NCI-H1694 treated with DMSO at 0.1 percent for 48 hours (cell line): Measurements from ENCODE around the gene BAIAP3.

Experiments
- DNase-seq: peaks from one replicate; lab custom pipeline; 2025; lab: John Stamatoyannopoulos, UW

The BAIAP3 gene

DNA sequence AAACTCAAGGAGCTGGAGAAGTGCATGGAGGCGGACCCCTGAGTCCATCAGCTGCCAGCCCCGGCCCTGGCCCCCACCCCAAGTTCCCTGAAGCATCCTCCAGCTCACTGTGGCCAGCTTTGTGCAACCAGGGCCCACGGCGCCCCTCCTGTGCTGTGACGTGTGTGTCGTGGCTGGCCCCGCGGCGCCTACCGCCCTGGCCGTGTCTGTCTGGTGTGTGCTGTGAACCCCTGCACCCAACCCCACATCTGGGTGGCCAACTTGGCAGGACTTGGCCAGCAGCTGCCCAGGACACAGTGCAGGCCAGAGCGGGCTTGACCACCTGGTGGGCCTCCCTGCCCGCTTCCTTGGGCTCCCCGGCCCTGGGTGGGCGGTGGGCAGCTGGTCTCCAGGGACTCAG lies 15.0 kb downstream of the BAIAP3 start:
- DNase-seq = no peak

GRCh38 chr16:1348926-1349325 lies 15.5 kb downstream of the BAIAP3 start:
- DNase-seq = no peak

GRCh38 chr16:1349351-1349750 lies 15.9 kb downstream of the BAIAP3 start:
- no peak for DNase-seq

- DNase-seq = no peak
These were observed 16.5 kb downstream of the BAIAP3 start for GRCh38 chr16:1349951-1350350.

DNA sequence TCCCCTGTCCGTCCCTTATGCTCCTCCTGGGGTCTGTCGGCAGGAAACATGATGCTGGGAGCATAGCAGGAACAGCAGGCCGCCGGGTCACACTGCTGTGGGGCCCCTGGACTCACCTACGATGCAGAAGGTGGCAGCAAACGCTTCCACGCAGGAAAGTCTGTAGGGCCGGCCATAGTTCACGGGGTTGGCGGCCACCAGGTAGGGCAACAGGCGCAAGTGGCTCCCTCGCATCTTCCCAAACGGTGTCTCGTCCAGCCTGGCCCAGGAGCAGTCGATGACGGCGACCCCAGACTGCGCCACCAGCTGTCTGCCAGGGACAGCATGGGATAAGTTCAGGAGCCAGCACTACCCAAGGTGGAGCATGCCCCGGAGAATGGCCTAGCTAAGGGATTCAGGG lies 17.2 kb downstream of the BAIAP3 start:
- no peak for DNase-seq

DNA sequence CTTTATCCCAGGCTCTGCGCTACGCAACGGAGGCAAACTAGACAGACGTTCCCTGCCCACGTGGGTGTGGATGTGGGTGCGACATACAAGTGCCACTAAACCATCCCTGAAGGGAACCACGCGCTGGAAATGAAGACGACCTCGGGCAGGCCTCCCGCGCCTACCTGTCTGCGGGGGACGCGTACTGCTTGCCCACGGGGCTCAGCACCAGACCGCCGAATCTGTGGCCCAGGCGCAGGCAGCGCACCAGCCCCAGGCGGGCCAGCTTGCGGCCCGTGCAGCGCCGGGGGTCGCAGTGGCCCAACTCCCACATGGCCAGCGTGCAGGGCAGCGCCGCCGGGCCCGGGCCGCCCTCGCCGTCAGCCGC lies 17.8 kb downstream of the BAIAP3 start:
- DNase-seq = no peak

GRCh38 chr16:1351582-1352362 lies 18.3 kb downstream of the BAIAP3 start, which contains the start of the genes GNPTG and TSR3:
TSS of gene GNPTG (plus strand) at chr16:1351931. CDS start at chr16:1351966, 35 bp downstream.
TSS of gene TSR3 (minus strand) at chr16:1351878. CDS start at chr16:1351804, 74 bp downstream.
- peak; percentile 7 for DNase-seq

DNA sequence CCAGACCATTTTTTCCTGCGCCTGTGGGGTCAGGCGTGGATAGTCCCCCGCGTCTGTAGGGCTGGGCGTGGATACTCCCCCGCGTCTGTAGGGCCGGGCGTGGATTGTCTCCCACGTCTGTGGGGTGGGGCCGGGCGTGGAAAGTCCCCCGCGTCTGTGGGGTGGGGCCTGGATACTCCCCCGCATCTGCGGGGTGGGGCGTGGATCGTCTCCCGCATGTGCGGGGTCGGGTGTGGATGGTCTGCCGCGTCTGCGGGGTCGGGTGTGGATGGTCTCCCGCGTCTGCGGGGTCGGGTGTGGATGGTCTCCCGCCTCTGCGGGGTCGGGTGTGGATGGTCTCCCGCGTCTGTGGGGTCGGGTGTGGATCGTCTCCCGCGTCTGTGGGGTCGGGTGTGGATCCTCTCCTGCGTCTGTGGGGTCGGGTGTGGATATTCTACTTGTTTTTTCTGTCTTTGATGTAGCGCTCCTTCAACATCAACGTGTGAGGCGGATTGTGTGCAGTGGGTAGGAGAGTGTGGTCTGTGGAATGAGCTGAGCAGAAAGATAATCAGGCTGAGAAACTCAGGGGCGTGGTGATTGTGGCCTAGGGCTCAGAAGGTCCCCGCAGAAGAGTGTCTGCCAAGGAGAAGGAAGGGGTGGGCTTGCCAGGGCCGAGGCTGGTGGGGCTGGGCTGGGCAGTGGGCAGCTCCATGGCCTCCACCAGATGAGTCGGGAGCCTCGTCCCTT lies 21.5 kb downstream of the BAIAP3 start:
- DNase-seq = no peak

DNA sequence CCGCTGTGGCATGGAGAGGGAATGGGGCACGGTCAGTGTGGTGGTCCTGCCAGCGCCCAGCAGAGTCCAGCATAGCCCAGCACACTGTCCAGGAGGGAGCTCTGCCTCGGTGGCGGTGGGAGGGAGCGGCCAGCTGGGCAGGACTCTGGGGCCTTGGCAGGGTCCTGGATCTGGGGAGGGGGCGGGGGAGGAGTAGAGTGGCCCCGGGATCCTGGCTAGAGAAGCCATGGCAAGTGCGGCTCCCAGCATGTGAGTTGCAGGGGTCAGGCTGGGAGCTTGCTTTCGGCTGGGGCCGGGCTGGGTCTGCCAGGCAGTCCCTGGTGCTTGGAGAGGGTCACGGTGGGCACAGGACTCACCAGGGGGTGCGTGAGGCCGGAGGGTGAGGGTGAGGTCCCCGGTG lies 22.1 kb downstream of the BAIAP3 start:
- no peak for DNase-seq

- no peak for DNase-seq
These were observed 22.8 kb downstream of the BAIAP3 start for GRCh38 chr16:1356061-1356900.

- DNase-seq = no peak
These were observed 24.6 kb downstream of the BAIAP3 start for GRCh38 chr16:1357906-1358566.

DNA sequence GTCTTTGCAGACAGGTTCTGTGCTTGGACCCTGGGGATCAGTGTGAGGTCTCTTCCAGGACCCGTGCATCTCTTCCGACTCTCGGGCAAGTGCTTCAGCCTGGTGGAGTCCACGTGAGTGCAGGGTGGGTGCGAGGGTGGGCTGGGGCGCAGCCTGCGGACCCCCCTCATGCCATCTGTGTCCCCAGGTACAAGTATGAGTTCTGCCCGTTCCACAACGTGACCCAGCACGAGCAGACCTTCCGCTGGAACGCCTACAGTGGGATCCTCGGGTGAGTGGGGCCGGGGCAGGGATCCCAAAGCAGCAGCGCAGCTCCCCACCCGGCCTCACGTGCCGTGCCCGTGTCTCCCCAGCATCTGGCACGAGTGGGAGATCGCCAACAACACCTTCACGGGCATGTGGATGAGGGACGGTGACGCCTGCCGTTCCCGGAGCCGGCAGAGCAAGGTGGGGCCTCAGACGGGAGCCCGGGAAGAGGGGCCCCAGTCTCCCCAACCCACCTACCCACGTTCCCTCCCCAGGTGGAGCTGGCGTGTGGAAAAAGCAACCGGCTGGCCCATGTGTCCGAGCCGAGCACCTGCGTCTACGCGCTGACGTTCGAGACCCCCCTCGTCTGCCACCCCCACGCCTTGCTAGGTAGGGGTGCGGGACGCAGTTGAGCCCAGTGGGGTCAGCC lies 28.4 kb downstream of the BAIAP3 start:
- no peak for DNase-seq

GRCh38 chr16:1362807-1363206 lies 29.4 kb downstream of the BAIAP3 start:
- DNase-seq = no peak

DNA sequence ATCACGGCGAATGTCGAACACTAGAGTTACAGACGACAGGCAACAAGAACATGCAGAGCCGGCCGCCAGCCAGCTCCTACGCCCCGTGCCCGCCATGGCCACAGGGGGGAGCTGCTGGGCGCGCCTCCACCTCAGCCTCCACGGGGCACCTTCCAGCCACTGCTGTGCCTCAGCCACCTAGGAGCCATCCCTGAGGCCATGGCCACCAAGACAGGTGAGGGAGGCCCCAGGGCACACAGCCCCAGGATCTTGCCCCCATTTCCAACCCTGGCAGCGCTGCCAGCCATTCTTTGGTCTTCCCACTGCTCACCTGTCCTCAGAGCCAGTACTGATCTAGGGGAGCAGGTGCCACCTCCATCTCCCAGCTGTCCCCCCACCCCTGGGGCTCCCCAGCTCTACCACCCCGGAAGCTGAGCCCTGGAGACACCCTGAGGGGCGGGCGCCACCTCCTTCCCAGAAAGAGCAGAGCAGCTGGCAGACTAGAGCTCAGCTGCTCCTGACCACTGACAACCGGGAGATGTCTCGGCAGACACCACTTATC lies 30.1 kb downstream of the BAIAP3 start:
- peak; percentile 4 for DNase-seq

DNA sequence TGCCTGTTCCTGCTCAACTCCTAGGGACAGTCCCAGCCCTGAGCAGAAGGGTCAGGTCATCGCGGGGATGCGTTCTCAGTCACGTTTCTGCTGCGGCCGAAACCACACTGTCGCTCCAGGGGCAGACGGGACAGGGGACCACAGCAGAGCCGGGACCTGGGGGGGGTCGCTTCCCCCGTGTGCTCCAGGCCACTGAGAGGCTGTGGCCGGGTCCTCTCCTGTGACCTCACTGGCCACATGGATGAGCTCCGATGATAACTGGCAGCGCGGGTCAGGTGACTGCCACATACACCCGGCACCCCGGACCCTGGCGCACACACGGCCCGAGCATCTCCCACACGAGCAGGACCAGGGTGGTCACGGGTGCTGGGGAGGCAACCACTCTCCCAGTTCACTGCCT lies 31.1 kb downstream of the BAIAP3 start:
- no peak for DNase-seq

- DNase-seq = no peak
These were observed 32.7 kb downstream of the BAIAP3 start for GRCh38 chr16:1366060-1366711.

- DNase-seq = no peak
These were observed 33.4 kb downstream of the BAIAP3 start for GRCh38 chr16:1366712-1367299.

DNA sequence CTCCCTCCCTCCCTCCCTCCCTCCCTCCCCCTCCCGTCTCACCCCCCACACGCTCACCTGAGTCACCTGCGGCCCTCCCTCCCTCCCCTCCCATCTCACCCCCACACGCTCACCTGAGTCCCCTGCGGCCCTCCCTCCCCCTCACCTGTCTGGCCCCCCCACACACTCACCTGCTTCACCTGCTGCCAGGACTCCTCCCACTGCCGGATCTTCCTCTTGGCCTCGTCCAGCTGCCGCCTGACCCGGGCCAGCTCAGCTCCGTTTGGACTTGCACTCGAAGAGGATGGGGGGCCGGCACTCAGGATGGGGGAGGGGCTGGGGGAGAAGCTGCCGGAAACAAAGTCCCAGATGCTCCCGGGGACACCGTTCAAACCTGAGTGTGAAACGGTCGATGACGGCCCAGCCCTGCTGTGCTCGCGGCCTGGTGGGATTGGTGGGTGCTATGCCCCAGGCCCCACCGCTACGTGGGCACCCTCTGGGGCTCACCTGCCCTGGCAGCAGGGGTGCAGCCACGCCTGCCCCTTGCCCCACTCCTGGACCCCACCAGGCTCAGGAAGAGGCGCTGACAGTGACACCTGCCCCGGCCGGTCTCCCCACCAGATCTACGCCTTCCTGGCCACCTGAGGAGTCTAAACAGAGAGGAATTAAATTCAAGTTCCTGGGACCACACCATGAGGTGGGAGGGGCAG lies 34.2 kb downstream of the BAIAP3 start:
- no peak for DNase-seq
